GM10266 (cell line): ENCODE measurements around the gene NTM.

Source experiments
- DNase-seq: peaks from one replicate; pipeline ENCODE4 v3.0.0; 2012; ENCODE audit errors: extremely low spot score
- TF ChIP-seq, protein P1 (sequence below): IDR thresholded peaks from 2 replicates; pipeline ENCODE4 v1.5.1; 2012; ENCODE audit warnings: mild to moderate bottlenecking, low read depth; ENCODE audit not compliant: control insufficient read depth, insufficient read depth; ENCODE audit errors: missing control alignments

The NTM gene

DNA sequence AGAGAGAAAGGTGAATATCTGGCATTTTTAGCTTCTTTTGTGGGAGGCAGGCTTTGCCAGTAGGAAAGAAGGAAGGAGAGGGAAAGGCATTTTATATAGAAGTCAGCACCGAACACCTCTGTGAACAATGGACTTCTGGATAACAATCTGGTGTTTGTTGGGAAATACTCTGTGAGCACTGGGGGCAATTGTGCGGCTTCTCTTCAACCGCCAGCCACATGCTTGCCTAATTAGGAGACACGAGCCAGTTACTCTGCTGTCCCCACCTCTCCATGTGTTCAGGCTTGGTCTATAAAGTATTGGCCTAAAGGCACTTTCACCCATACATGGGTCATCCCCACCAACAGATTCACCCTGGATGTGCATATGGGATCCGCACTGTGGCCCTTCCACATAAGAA lies 523.6 kb downstream of the NTM start:
- TF ChIP-seq, protein P1, sequence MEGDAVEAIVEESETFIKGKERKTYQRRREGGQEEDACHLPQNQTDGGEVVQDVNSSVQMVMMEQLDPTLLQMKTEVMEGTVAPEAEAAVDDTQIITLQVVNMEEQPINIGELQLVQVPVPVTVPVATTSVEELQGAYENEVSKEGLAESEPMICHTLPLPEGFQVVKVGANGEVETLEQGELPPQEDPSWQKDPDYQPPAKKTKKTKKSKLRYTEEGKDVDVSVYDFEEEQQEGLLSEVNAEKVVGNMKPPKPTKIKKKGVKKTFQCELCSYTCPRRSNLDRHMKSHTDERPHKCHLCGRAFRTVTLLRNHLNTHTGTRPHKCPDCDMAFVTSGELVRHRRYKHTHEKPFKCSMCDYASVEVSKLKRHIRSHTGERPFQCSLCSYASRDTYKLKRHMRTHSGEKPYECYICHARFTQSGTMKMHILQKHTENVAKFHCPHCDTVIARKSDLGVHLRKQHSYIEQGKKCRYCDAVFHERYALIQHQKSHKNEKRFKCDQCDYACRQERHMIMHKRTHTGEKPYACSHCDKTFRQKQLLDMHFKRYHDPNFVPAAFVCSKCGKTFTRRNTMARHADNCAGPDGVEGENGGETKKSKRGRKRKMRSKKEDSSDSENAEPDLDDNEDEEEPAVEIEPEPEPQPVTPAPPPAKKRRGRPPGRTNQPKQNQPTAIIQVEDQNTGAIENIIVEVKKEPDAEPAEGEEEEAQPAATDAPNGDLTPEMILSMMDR, result no peak
- DNase-seq, result no peak

DNA sequence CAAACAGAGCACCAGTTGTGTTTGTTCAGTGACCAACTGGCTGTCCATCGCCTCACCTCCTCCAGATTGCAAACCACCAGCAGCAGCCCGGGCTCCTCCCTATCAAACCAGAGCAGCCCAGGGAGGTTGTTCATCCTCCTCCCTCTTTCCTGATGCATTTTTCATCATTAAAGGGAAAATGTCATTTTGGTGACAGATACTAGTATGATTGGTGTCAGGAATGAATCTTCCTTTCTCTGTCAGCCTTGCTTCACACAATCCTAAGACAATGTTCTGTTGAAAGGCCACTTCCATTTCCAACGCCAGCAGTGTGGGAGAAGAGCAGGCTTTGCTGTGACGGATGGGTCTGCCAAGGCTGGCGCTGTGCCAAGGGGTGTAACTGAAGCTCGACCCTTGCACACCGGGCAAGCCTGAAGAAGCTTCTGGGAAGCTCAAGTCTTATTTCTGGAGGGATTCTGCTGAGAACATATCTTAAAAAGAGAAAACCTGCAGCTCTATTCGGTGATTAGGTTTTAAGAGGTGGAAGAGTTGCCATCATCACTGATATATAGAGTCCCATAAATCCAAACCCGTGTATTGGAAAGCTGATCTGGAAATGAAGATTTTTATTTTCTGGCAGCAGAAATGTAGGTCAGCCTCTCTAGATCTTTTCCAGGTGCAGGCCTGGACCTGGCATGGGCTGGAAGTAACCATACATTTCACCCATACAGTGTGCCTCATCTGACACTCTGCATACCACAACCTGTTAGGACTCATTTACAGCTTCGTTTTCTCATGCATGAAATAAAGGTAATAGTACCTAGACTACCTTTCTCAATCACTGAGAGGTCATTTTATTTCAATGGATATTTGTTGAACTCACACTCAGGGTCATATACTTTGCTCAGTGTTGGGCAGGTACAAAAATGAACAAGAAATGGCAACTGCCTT lies 524.5 kb downstream of the NTM start:
- TF ChIP-seq, protein P1, result no peak
- no peak for DNase-seq

DNA sequence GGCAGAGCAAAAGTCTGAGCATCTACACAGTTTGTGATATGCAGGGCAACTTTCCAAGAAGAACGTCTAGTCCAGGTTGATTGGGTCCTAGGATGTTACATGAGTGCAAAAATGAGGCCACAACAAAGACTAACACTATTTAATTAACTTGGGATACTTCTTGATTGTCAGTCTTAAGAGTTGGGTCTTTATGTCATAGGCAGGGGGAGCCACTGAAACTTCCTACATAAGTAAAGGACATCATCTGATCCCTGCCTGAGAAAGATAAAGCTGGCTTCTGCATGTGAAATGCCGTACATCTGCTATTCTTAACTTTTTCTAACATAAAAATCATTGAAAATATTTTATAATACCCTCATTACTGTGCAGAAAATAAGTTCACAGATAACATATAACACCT lies 525.5 kb downstream of the NTM start:
- TF ChIP-seq, protein P1, result no peak
- no peak for DNase-seq

DNA sequence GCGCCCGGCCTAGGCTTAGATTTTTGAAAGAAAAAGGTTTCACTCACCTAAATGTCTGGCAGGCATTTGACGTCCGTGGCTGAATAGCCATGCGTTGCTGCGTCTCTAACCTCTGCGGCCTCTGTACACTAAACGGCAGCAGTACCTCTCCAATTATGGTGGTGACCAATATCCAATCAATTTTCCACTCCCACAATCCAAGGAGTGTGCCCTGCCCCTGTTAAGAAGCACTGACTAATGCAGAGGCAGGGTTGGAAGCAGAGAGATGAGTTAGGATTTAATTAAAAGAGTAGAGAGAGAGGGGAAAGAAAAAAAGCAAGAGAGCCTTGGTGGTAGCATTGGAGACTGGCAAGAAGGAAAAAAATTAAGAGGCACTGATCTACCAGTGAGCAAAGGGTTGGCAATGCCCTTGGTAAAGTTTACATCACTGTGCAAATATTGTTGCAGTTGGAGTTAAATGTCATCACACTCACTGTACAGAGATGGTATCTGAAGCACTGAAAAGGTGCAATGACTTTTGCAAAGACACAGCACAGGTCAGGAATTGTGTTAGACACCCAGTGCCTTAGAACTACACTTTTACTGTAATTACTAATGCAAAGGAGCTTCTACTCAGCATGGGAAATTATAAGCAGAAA lies 526.7 kb downstream of the NTM start:
- TF ChIP-seq, protein P1, result no peak
- DNase-seq, result no peak

DNA sequence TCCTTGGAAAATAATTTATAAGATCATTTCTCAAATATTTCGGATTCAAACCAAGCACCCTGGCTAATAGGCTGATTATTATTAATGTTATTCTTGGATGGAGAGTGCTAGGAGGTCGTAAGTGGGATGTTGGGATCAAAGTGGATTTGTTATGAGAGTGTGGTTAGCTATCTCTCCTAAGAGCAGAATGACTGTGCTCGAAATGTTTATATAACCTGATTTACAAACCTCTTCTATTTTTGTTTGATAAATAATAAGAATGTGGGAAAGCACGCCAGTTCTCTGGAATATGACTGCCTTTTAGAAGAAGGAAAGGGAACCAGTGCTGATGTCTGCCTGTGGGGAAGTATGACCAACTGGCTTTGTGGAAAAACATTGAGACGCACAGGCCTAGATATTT lies 527.5 kb downstream of the NTM start:
- no peak for DNase-seq

DNA sequence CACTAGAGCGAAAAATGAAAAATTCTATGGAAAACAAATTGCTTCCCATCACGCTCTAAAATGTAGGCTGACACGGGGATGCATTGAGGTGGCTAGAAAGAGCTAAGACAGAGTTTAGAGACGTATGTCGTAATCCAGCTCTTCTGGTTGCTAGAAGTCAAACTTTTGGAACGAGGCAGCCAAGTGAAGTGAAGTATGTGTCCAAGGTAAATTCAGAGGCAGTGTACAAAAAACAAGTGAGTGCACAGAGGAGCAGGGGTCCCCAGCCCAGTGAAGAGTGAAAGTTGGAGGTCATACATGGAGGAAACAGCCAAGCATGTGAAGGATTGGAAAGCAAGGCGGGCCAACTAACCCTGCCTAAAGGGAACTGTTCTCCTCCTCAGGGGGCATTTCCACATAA lies 528.5 kb downstream of the NTM start:
- TF ChIP-seq, protein P1, result no peak
- DNase-seq, result no peak

More for the DNA sequence above, 527.5 kb downstream of the NTM start:
- TF ChIP-seq, protein P1, result no peak
